Dendritic cell treated with granulocyte-macrophage colony-stimulating factor and Interleukin-4, amounts not matched to agents 40 ng/mL and 50 ng/mL, for 4 days (primary cell): ENCODE data around the gene CHURC1.

Experiments used
- H3K27ac Mint-ChIP-seq: one replicate; pipeline ENCODE4 v1.8.0; 2022; ENCODE audit warnings: mild to moderate bottlenecking, mixed read lengths
- H3K27me3 Mint-ChIP-seq: one replicate; pipeline ENCODE4 v1.8.0; 2022; ENCODE audit warnings: mild to moderate bottlenecking, mixed read lengths
- H3K36me3 Mint-ChIP-seq: one replicate; pipeline ENCODE4 v1.8.0; 2022; ENCODE audit warnings: low read depth, mixed read lengths
- H3K4me1 Mint-ChIP-seq: one replicate; pipeline ENCODE4 v1.8.0; 2022; ENCODE audit warnings: low read depth, mixed read lengths
- H3K4me3 Mint-ChIP-seq: one replicate; pipeline ENCODE4 v1.8.0; 2022; ENCODE audit warnings: mild to moderate bottlenecking, moderate library complexity, mixed read lengths
- H3K9me3 Mint-ChIP-seq: one replicate; pipeline ENCODE4 v1.8.0; 2022; ENCODE audit warnings: mixed read lengths
- intact Hi-C: fragments of 100-400 bp; cut with micrococcal nuclease; formaldehyde crosslinking; loops from one replicate; pipeline ENCODE4 v1.15.0; 2022

The CHURC1 gene

DNA sequence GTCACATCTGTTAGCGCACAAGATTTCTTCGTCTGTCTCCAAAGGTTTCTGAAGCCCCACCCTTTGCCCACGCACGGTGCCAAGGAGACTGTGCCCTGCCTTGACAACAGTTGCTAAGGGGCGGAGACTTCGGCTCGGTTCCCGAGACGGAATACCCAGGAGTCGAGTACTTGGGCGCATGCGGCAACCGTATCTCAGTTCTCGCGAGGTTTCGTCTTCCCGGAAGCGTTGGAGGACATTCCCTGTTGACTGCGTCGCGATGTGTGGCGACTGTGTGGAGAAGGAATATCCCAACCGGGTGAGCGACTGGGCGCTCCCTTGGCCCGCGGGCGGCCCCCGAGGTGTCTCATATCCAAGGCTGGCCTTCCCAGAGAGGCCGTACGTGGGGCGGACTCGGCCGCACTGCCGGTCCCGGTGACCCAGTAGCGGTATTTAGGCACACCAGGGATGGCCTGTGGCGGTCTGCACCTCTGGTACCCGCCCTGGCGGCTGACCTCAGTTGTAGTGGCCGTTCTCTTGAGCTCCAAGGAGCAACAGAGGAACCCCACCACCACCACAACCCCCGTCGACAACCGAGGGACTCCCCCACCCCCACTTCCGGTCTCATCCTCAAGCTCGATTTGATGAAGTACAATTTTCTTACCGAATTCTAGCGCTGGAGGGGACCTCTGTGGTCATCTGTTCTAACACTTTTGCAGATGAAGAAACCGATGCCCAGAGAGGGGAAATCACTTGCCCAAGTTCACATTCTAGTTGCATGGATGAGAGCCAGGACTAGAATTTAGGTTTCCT lies at the start of gene CHURC1:
Gene CHURC1 (plus strand): TSS at position 219 of the 792 bp plus-strand sequence. CDS start 41 bp downstream, at position 260.
- Mint-ChIP-seq H3K4me1 (peaks cover 39% of the 10 kb centered on the region), H3K27me3 (peaks cover 2% of the 10 kb centered on the region), H3K4me3 (peak within 1 kb of the TSS; percentile 88), H3K36me3 (peaks cover 8% of the 10 kb centered on the region), H3K27ac (peak within 1 kb of the TSS; percentile 97), H3K9me3 (no peaks in the 10 kb centered on the region)
- intact Hi-C loops, result loop anchor here (2.0 to 10.0 kb wide), 4 partner anchors 72 to 410 kb away; partner anchors contain the start of genes FNTB, MAX, ZBTB1 and ZBTB25

GRCh38 chr14:64865109-64865508 lies 49.1 kb upstream of the CHURC1 start:
- intact Hi-C loops, result no loop called here
- peaks cover 4% of the 10 kb centered on the region for H3K4me1 Mint-ChIP-seq
- H3K4me3 Mint-ChIP-seq, result no peak overlapping the region
- peaks cover 9% of the 10 kb centered on the region for H3K27me3 Mint-ChIP-seq
- no peaks in the 10 kb centered on the region for H3K36me3 Mint-ChIP-seq
- no peaks in the 10 kb centered on the region for H3K9me3 Mint-ChIP-seq
- H3K27ac Mint-ChIP-seq, result no peak overlapping the region

DNA sequence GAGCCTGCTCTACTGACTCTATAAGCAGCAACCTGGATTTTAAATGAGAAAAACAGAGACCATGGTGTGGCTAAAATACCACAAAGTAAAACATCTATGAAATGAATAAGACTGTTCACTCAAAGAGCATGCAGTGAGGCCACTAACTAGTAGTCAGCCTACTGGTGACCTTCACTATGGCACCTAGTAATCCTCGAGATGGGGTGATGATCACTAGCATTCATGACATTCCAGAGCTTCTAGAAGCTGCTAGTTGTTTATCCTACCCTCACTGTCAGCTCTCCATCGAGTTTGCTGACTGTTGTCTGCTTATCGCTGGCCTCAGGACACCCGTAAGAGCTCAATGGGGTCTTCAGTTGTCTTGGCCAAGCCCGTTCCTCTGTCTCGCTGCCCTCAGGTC lies 48.3 kb upstream of the CHURC1 start:
- H3K4me1 Mint-ChIP-seq, result peaks cover 5% of the 10 kb centered on the region
- no peaks in the 10 kb centered on the region for H3K9me3 Mint-ChIP-seq
- intact Hi-C loops, result no loop called here
- H3K27me3 Mint-ChIP-seq, result peaks cover 11% of the 10 kb centered on the region
- H3K4me3 Mint-ChIP-seq, result no peak overlapping the region
- H3K27ac Mint-ChIP-seq, result no peak overlapping the region
- H3K36me3 Mint-ChIP-seq, result no peaks in the 10 kb centered on the region

DNA sequence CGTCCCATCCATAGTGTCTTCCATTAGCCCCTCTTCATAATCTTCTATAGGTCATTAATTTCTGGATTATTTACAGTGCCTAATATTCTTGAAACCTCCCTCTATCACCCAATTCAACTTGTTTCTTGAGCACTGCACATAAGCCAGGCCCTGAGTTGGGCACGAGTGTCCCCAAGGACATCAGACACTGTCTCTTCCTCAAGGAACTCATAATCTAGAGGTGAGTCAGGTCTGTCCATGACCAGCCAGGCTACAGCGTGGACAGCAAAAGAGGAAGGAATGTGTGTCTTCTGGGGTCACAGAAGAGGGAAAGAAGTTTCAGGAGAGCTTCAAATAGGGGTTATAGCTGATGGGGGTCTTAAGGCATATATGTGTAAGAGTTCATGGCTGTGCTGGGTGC lies 47.1 kb upstream of the CHURC1 start:
- Mint-ChIP-seq H3K27me3 (peaks cover 14% of the 10 kb centered on the region), H3K9me3 (no peaks in the 10 kb centered on the region), H3K36me3 (no peaks in the 10 kb centered on the region), H3K27ac (no peak overlapping the region), H3K4me3 (no peak overlapping the region), H3K4me1 (peaks cover 5% of the 10 kb centered on the region)
- intact Hi-C loops, result no loop called here

GRCh38 chr14:64868379-64868778 lies 45.9 kb upstream of the CHURC1 start:
- Mint-ChIP-seq H3K9me3 (no peaks in the 10 kb centered on the region), H3K27ac (no peak overlapping the region), H3K4me1 (peaks cover 5% of the 10 kb centered on the region), H3K4me3 (no peak overlapping the region), H3K36me3 (no peaks in the 10 kb centered on the region), H3K27me3 (peaks cover 14% of the 10 kb centered on the region)
- intact Hi-C loops, result no loop called here

DNA sequence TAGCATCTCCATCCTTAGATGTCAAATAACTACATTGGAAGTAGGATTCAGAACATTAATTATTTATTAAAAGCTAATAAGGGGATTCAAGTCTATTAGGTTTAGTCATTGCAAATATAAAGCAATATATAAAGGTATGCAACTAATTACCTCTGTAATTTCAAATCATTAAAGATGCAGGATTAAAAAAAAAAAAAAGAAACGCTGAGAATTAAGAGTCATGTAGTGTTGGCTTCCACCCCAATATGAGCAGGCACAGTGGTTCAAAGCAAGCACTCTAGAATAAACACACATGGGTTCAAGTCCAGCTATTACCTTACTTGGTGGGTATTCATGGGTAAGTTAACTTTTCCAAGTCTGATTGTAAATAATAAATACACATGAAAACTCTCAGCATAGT lies 45.4 kb upstream of the CHURC1 start:
- no peak overlapping the region for H3K4me3 Mint-ChIP-seq
- peaks cover 13% of the 10 kb centered on the region for H3K27me3 Mint-ChIP-seq
- H3K27ac Mint-ChIP-seq, result no peak overlapping the region
- intact Hi-C loops, result no loop called here
- peaks cover 5% of the 10 kb centered on the region for H3K4me1 Mint-ChIP-seq
- H3K36me3 Mint-ChIP-seq, result no peaks in the 10 kb centered on the region
- no peaks in the 10 kb centered on the region for H3K9me3 Mint-ChIP-seq

DNA sequence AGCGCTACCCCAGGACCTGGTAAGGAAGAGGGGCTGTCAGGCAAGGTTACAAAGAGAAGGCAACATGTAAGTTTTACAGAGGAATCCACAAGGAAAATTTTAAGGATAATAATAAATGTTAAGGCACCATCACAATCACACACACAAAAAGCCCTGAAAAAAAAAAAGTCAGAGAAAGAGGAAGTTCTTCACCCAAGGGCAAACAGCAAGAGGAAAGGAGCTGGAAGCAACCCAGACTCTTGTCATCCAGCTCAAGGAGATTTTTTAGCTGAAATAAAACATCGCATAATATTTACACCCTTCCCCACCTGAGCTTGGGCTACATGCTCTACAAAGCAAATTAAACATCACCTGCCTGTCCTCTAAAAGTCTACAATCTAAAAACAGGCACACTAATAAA lies 44.1 kb upstream of the CHURC1 start:
- no peak overlapping the region for H3K27ac Mint-ChIP-seq
- no peaks in the 10 kb centered on the region for H3K9me3 Mint-ChIP-seq
- intact Hi-C loops, result no loop called here
- no peaks in the 10 kb centered on the region for H3K36me3 Mint-ChIP-seq
- H3K4me1 Mint-ChIP-seq, result peaks cover 5% of the 10 kb centered on the region
- H3K4me3 Mint-ChIP-seq, result no peak overlapping the region
- peaks cover 20% of the 10 kb centered on the region for H3K27me3 Mint-ChIP-seq

- peaks cover 27% of the 10 kb centered on the region for H3K27me3 Mint-ChIP-seq
- no peak overlapping the region for H3K27ac Mint-ChIP-seq
- intact Hi-C loops, result no loop called here
- no peaks in the 10 kb centered on the region for H3K9me3 Mint-ChIP-seq
- no peaks in the 10 kb centered on the region for H3K36me3 Mint-ChIP-seq
- peaks cover 5% of the 10 kb centered on the region for H3K4me1 Mint-ChIP-seq
- H3K4me3 Mint-ChIP-seq, result no peak overlapping the region
Measured at GRCh38 chr14:64871344-64871743, 42.9 kb upstream of the CHURC1 start.

- H3K27me3 Mint-ChIP-seq, result peaks cover 43% of the 10 kb centered on the region
Measured at GRCh38 chr14:64873506-64874219, 40.6 kb upstream of the CHURC1 start.

DNA sequence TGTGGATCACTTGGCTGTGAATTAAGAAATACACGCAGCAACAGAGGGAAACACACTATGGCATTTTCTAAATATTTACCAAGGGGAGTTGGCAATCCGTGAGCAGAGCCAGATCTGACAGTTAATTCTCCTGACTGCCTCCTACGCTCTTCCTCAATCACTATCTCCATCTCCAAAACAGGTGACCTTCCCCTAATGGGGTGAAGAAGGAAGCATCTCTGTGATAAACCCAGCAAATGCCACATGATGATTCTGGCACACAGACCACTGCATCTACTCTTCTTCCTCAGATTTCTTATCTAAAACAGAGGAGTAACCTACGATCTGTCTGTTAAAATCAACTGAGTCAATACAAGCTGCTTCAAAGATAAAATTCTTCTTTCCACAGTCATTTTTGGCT lies 38.9 kb upstream of the CHURC1 start:
- Mint-ChIP-seq H3K4me1 (peaks cover 5% of the 10 kb centered on the region), H3K9me3 (no peaks in the 10 kb centered on the region), H3K4me3 (no peak overlapping the region), H3K36me3 (no peaks in the 10 kb centered on the region), H3K27ac (no peak overlapping the region), H3K27me3 (peaks cover 54% of the 10 kb centered on the region)
- intact Hi-C loops, result no loop called here

More at GRCh38 chr14:64873506-64874219, 40.6 kb upstream of the CHURC1 start:
- H3K4me1 Mint-ChIP-seq, result peaks cover 5% of the 10 kb centered on the region
- no peaks in the 10 kb centered on the region for H3K36me3 Mint-ChIP-seq
- H3K9me3 Mint-ChIP-seq, result no peaks in the 10 kb centered on the region
- intact Hi-C loops, result no loop called here
- no peak overlapping the region for H3K4me3 Mint-ChIP-seq
- H3K27ac Mint-ChIP-seq, result no peak overlapping the region

GRCh38 chr14:64877846-64878245 lies 36.4 kb upstream of the CHURC1 start:
- Mint-ChIP-seq H3K27me3 (peaks cover 70% of the 10 kb centered on the region), H3K27ac (no peak overlapping the region), H3K36me3 (no peaks in the 10 kb centered on the region), H3K4me3 (no peak overlapping the region), H3K4me1 (peaks cover 9% of the 10 kb centered on the region), H3K9me3 (no peaks in the 10 kb centered on the region)
- intact Hi-C loops, result no loop called here

DNA sequence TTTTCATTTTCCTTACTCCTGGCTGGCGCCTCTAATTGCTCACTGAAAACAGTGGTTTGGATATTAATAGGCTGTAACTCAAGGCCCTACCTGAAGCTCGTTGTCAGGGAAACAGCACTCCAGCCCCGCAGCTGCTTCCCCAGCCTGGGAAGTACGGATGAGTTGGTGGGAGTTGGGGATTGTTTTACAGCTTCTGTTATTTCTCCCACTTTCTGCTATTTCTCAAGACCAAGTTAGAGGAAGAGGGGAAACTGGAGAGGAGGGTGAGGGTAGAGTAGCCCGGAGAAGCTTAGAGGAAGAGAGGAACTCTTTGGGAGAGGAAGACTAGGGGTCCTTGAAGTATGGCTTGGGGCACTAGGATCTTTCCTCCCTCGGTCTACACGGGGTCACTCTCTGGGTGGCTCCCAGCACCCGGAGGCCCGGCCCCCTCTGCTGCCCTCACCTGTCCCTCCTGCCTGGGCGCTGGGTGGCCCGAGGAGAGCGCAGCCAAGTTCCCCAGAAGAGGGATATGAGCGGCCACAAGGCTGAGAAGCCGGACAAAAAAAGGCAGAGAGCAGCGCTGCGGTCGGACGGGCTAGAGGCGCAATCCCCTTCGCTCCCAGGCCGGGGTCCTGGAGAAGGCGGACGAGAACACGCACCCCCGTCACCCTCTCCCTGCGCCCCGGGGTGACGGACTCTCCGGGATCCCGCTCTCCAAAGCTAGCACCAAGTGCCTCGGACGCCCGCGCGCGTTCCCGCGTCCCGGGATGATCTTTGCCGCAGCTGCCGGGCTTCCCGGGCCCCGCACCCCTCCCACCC lies 35.2 kb upstream of the CHURC1 start:
- Mint-ChIP-seq H3K4me1 (peaks cover 9% of the 10 kb centered on the region), H3K36me3 (no peaks in the 10 kb centered on the region), H3K9me3 (no peaks in the 10 kb centered on the region), H3K27ac (no peak overlapping the region), H3K4me3 (no peak overlapping the region), H3K27me3 (peaks cover 77% of the 10 kb centered on the region)
- intact Hi-C loops, result no loop called here

DNA sequence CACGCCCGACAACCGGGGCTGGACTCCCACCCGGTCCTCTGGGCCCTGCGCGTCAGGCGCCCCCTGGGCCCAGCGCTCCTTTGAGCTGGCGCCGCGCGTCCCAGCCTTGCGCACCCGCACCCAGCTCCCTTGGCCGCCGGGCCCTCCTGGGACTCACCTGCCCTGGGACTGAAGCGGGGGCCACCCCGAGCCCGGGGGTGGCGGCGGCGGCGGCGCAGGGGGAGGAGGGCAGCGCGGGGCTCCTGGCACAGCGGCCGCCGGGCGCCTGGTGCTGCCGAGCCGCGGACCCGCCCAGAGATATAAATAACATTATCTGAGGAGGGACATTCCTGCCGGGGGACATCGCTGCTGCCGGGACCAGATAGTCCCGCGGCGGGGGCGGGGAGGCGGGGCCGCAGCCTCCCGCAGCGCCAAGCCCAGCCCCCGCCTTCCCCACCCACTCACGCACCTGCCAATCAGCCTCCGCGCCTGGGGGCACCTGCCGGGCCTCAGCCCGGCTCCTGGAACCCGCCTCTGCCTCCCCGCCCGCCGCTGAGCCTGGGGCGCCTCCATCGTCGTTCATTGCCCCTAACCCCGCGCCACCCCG lies 34.5 kb upstream of the CHURC1 start, which contains the start of gene SPTB:
Gene SPTB (minus strand): TSS at position 273 of the 586 bp plus-strand sequence. CDS start 56,813 bp downstream, outside the sequence.
- Mint-ChIP-seq H3K27me3 (peaks cover 80% of the 10 kb centered on the region), H3K4me3 (peak within 1 kb of the TSS; percentile 61), H3K9me3 (no peaks in the 10 kb centered on the region), H3K4me1 (peaks cover 9% of the 10 kb centered on the region), H3K27ac (no peak within 1 kb of the TSS), H3K36me3 (no peaks in the 10 kb centered on the region)
- intact Hi-C loops, result no loop called here
